Gastroesophageal sphincter (tissue), 3 donors: ENCODE results near the gene SLC66A2.

Experiments used
- EP300 ChIP-seq: sonication (generic); formaldehyde crosslinking; IDR thresholded peaks from one replicate; pipeline ENCODE4 v1.6.1; 2017; ENCODE audit warnings: antibody characterized with exemption, mild to moderate bottlenecking
- POLR2A ChIP-seq, 2 donors: fragments of 450-650 bp; IDR thresholded peaks; one replicate each; pipeline ENCODE4 v1.6.1; 2017; ENCODE audit warnings: antibody characterized with exemption in 2 of 2, mild to moderate bottlenecking in 2 of 2, moderate library complexity in 1 of 2
- POLR2AphosphoS5 ChIP-seq: sonication (generic); formaldehyde crosslinking; IDR thresholded peaks from one replicate; pipeline ENCODE4 v1.6.1; 2017; ENCODE audit warnings: antibody characterized with exemption
- TF ChIP-seq, protein P1 (sequence below), 4 experiments: fragments of 200-600 bp in 2 of 4; fragments of 450-650 bp in 2 of 4; sonication (generic) in 1 of 4; IDR thresholded peaks; one replicate each; pipeline ENCODE4 v1.5.1; 2017 to 2019; ENCODE audit warnings: antibody characterized with exemption in 4 of 4, mild to moderate bottlenecking in 2 of 4, moderate library complexity in 2 of 4

- TF ChIP-seq POLR2AphosphoS5 (no peak), EP300 (no peak), POLR2A (IDR thresholded peaks at IDR 0.05) (no peak)
- TF ChIP-seq, protein P1, sequence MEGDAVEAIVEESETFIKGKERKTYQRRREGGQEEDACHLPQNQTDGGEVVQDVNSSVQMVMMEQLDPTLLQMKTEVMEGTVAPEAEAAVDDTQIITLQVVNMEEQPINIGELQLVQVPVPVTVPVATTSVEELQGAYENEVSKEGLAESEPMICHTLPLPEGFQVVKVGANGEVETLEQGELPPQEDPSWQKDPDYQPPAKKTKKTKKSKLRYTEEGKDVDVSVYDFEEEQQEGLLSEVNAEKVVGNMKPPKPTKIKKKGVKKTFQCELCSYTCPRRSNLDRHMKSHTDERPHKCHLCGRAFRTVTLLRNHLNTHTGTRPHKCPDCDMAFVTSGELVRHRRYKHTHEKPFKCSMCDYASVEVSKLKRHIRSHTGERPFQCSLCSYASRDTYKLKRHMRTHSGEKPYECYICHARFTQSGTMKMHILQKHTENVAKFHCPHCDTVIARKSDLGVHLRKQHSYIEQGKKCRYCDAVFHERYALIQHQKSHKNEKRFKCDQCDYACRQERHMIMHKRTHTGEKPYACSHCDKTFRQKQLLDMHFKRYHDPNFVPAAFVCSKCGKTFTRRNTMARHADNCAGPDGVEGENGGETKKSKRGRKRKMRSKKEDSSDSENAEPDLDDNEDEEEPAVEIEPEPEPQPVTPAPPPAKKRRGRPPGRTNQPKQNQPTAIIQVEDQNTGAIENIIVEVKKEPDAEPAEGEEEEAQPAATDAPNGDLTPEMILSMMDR (IDR thresholded peaks at IDR 0.05) = no peak
Observed at GRCh38 chr18:79972720-79973119, 21.3 kb upstream of the SLC66A2 start.
